SK-N-SH (cell line): ENCODE results near the gene SCGN. TPM values are rescaled to one million over a fixed set of nuclear protein-coding genes. Genes with fewer than 3 reads are reported as not detected.

Source experiments
- CTCF ChIA-PET: fragments of 300-600, 350-600 bp; formaldehyde crosslinking; extraction: SDS; loops from one replicate; lab custom pipeline; 2021; lab: Yijun Ruan, JAX
- POLR2A ChIA-PET: fragments of 350-600 bp; sonication (Branson Sonifier 250); formaldehyde crosslinking; extraction: SDS; loops from one replicate; lab custom pipeline; 2020; ENCODE audit warnings: antibody characterized with exemption, inconsistent platforms; lab: Yijun Ruan, JAX
- DNase-seq: peaks from one replicate; pipeline ENCODE4 v3.0.0; 2012
- H2AFZ ChIP-seq: fragments of 200-600 bp; sonication (generic); 2 replicates; pipeline ENCODE4 v1.8.1; 2016; ENCODE audit warnings: antibody characterized with exemption, mild to moderate bottlenecking, low read depth
- H3F3A ChIP-seq: fragments of 200-600 bp; sonication (generic); replicated peaks from 2 replicates; pipeline ENCODE3; 2016; ENCODE audit warnings: antibody characterized with exemption, mild to moderate bottlenecking; ENCODE audit not compliant: insufficient read depth
- H3K27ac ChIP-seq, 2 experiments: fragments of 200-500 bp in 1 of 2; fragments of 200-600 bp in 1 of 2; sonication (Bioruptor generic) in 1 of 2; sonication (generic), shearing (Covaris generic) in 1 of 2; 2 replicates each; pipeline versions ENCODE4 v1.5.1 to v1.6.1; 2014 to 2016; ENCODE audit warnings: low read depth in 2 of 2, inconsistent platforms in 1 of 2, low read length in 1 of 2, mild to moderate bottlenecking in 1 of 2, mixed read lengths in 1 of 2
- H3K27me3 ChIP-seq: fragments of 200-600 bp; sonication (generic), shearing (Covaris generic); 2 replicates; pipeline ENCODE4 v1.6.1; 2016; ENCODE audit warnings: mixed run types; ENCODE audit not compliant: insufficient read depth
- H3K36me3 ChIP-seq, 2 experiments: fragments of 200-500 bp in 1 of 2; fragments of 200-600 bp in 1 of 2; sonication (Bioruptor generic) in 1 of 2; sonication (generic) in 1 of 2; replicated peaks in 1 of 2; 2 replicates each; pipeline versions ENCODE3 to v1.5.1; 2014 to 2016; ENCODE audit warnings: low read length in 1 of 2, mild to moderate bottlenecking in 1 of 2; ENCODE audit not compliant: insufficient read depth in 2 of 2, control insufficient read depth in 1 of 2
- H3K4me1 ChIP-seq, 2 experiments: fragments of 200-500 bp in 1 of 2; fragments of 200-600 bp in 1 of 2; sonication (Bioruptor generic) in 1 of 2; sonication (generic), shearing (Covaris generic) in 1 of 2; 2 replicates each; pipeline versions ENCODE4 v1.5.1 to v1.6.1; 2014 to 2016; ENCODE audit warnings: low read depth in 1 of 2, low read length in 1 of 2, mixed run types in 1 of 2; ENCODE audit not compliant: insufficient read depth in 2 of 2, control insufficient read depth in 1 of 2
- H3K4me2 ChIP-seq: fragments of 200-600 bp; sonication (generic), shearing (Covaris generic); 2 replicates; pipeline ENCODE4 v1.6.1; 2017; ENCODE audit warnings: mixed run types
- H3K4me3 ChIP-seq, 2 experiments: fragments of 200-500 bp in 1 of 2; fragments of 200-600 bp in 1 of 2; sonication (Bioruptor generic) in 1 of 2; sonication (generic), shearing (Covaris generic) in 1 of 2; 2 replicates each; pipeline versions ENCODE4 v1.5.1 to v1.8.1; 2014 to 2016; ENCODE audit warnings: low read depth in 2 of 2, inconsistent platforms in 1 of 2, low read length in 1 of 2, mild to moderate bottlenecking in 1 of 2, mixed read lengths in 1 of 2, moderate library complexity in 1 of 2
- H3K79me2 ChIP-seq: fragments of 200-600 bp; sonication (generic); 2 replicates; pipeline ENCODE4 v1.8.1; 2017; ENCODE audit warnings: mild to moderate bottlenecking; ENCODE audit not compliant: insufficient read depth
- H3K9ac ChIP-seq: fragments of 200-600 bp; sonication (generic); 2 replicates; pipeline ENCODE4 v1.6.1; 2017; ENCODE audit warnings: mixed run types
- H3K9me2 ChIP-seq: fragments of 200-600 bp; sonication (generic); 2 replicates; pipeline ENCODE4 v1.6.1; 2017; ENCODE audit warnings: mixed run types
- H3K9me3 ChIP-seq: fragments of 200-600 bp; sonication (generic); 2 replicates; pipeline ENCODE4 v1.6.1; 2017; ENCODE audit warnings: mixed run types, mild to moderate bottlenecking, moderate library complexity
- H4K20me1 ChIP-seq: fragments of 200-600 bp; sonication (generic); 2 replicates; pipeline ENCODE4 v1.6.1; 2017; ENCODE audit warnings: mild to moderate bottlenecking, mixed run types; ENCODE audit not compliant: insufficient read depth
- CTCF ChIP-seq: fragments of 200-600 bp; sonication (generic); IDR thresholded peaks from 2 replicates; pipeline ENCODE4 v1.6.1; 2017; ENCODE audit warnings: antibody characterized with exemption, mild to moderate bottlenecking, moderate library complexity
- ELF1 ChIP-seq: IDR thresholded peaks from 2 replicates; pipeline ENCODE4 v1.4.0; 2012
- EP300 ChIP-seq, 2 experiments: IDR thresholded peaks; 2 replicates each; pipeline versions ENCODE4 v1.4.0 to v1.6.1; 2012; ENCODE audit warnings: borderline replicate concordance in 1 of 2, low read depth in 1 of 2, low read length in 1 of 2
- EZH2phosphoT487 ChIP-seq: fragments of 200-600 bp; sonication (generic); IDR thresholded peaks from 2 replicates; pipeline ENCODE4 v1.6.1; 2017; ENCODE audit warnings: low read depth, mixed run types, mild to moderate bottlenecking, antibody characterized with exemption, moderate library complexity, borderline replicate concordance
- FOXM1 ChIP-seq: IDR thresholded peaks from 2 replicates; pipeline ENCODE4 v1.4.0; 2012; ENCODE audit warnings: low read depth, mild to moderate bottlenecking
- GABPA ChIP-seq: IDR thresholded peaks from 2 replicates; pipeline ENCODE4 v1.4.0; 2012; ENCODE audit warnings: low read depth, mild to moderate bottlenecking
- GATA2 ChIP-seq: sonication (generic); formaldehyde crosslinking; IDR thresholded peaks from 2 replicates; pipeline ENCODE4 v1.5.0; 2020; ENCODE audit warnings: mild to moderate bottlenecking, missing genetic modification reagents
- IRF3 ChIP-seq: fragments of 150-350 bp; IDR thresholded peaks from 2 replicates; pipeline ENCODE4 v1.6.1; 2016; ENCODE audit warnings: mild to moderate bottlenecking, low read depth, low read length
- JUND ChIP-seq: IDR thresholded peaks from 2 replicates; pipeline ENCODE4 v1.4.0; 2012
- MXI1 ChIP-seq: IDR thresholded peaks from 2 replicates; pipeline ENCODE4 v1.6.1; 2012; ENCODE audit warnings: mild to moderate bottlenecking, low read depth, low read length, improper control_type of control experiment
- NFIC ChIP-seq: IDR thresholded peaks from 2 replicates; pipeline ENCODE4 v1.4.0; 2012; ENCODE audit warnings: borderline replicate concordance
- PBX3 ChIP-seq: IDR thresholded peaks from 2 replicates; pipeline ENCODE4; 2012
- RFX5 ChIP-seq: IDR thresholded peaks from 2 replicates; pipeline ENCODE4 v1.6.1; 2012; ENCODE audit warnings: mild to moderate bottlenecking, improper control_type of control experiment, low read length
- RXRA ChIP-seq: IDR thresholded peaks from 2 replicates; pipeline ENCODE4 v1.4.0; 2012; ENCODE audit warnings: low read depth, mild to moderate bottlenecking, borderline replicate concordance
- SMC3 ChIP-seq: IDR thresholded peaks from 2 replicates; pipeline ENCODE4 v1.6.1; 2012; ENCODE audit warnings: low read depth, low read length, improper control_type of control experiment
- TAF1 ChIP-seq: IDR thresholded peaks from 2 replicates; pipeline ENCODE4 v1.6.1; 2012; ENCODE audit warnings: low read depth, mild to moderate bottlenecking, low read length, moderate library complexity, borderline replicate concordance
- TEAD4 ChIP-seq: IDR thresholded peaks from 2 replicates; pipeline ENCODE4 v1.4.0; 2012; ENCODE audit warnings: mild to moderate bottlenecking, borderline replicate concordance; ENCODE audit not compliant: insufficient read depth
- USF2 ChIP-seq: fragments of 150-350 bp; IDR thresholded peaks from 2 replicates; pipeline ENCODE4 v1.6.1; 2017; ENCODE audit warnings: antibody characterized with exemption, low read length, low read depth, borderline replicate concordance
- YY1 ChIP-seq: IDR thresholded peaks from 2 replicates; pipeline ENCODE4 v1.4.0; 2012; ENCODE audit warnings: low read depth, mild to moderate bottlenecking
- ZBTB33 ChIP-seq: IDR thresholded peaks from 2 replicates; pipeline ENCODE4 v1.4.0; 2012; ENCODE audit warnings: low read depth, borderline replicate concordance
- WGBS: methylation state at CpG from one replicate; pipeline ENCODE4 v1.1.6; 2017; ENCODE audit warnings: low lambda C conversion rate; 5-methylcytosine and 5-hydroxymethylcytosine counted together
- polyA plus RNA-seq, 3 experiments: library from polyadenylated mRNA; depleted of rRNA; stranded (reverse); fragments of >200 nt; gene quantifications; 2 replicates each; pipeline ENCODE4 v1.2.3, GENCODE V29; 2012

The SCGN gene
- polyA plus RNA-seq, 1 of the 3 experiments (the other 2 are of a cell fraction) = not detected

- TF ChIP-seq ZBTB33 = no peak
- TF ChIP-seq PBX3 = no peak
- TF ChIP-seq SMC3 = no peak
- no peak for TF ChIP-seq IRF3
- TF ChIP-seq GABPA = no peak
- TF ChIP-seq YY1 = no peak
- TF ChIP-seq TAF1 = no peak
- TF ChIP-seq TEAD4 = no peak
- TF ChIP-seq EZH2phosphoT487 = no peak
- no peak for TF ChIP-seq EP300 (IDR thresholded peaks at IDR 0.05; ENCODE audit: borderline replicate concordance in 1 of 2, low read depth in 1 of 2, low read length in 1 of 2)
- no peak for TF ChIP-seq RFX5
- CTCF ChIA-PET = interaction anchor here (1.1 to 2.5 kb wide), 7 partner anchors 17 to 492 kb away, joined by 3 to 12 read pairs (median 5); no protein-coding TSS in a partner anchor
Measured at GRCh38 chr6:25715794-25716193, 63.8 kb downstream of the SCGN start.

GRCh38 chr6:25717866-25718740, 66.1 kb downstream of the SCGN start:
- ChIA-PET CTCF (interaction anchor here (0.6 to 2.6 kb wide), 46 partner anchors 9 to 503 kb away, joined by 3 to 11 read pairs (median 4); partner anchors contain the start of genes CARMIL1 and SCGN), POLR2A (no interaction called here)
- peak; percentile 44 for DNase-seq
- Histone ChIP-seq H3K9ac (no peak overlapping the region), H3K9me3 (no peaks in the 10 kb centered on the region), H3K27ac (no peak overlapping the region), H3K79me2 (no peaks in the 10 kb centered on the region), H3F3A (no peaks in the 10 kb centered on the region), H3K4me3 (no peak overlapping the region), H3K4me2 (no peak overlapping the region), H3K9me2 (no peaks in the 10 kb centered on the region), H3K4me1 (peaks cover 0 to 10% of the 10 kb centered on the region in 2 experiments; a peak in 1 of 4 replicates), H3K27me3 (no peaks in the 10 kb centered on the region), H3K36me3 (no peaks in the 10 kb centered on the region), H2AFZ (no peak overlapping the region), H4K20me1 (no peaks in the 10 kb centered on the region)
- 41% methylated on average over 6 of the region's 6 CpGs for WGBS
- TF ChIP-seq EZH2phosphoT487 (no peak), FOXM1 (no peak), CTCF (peak; percentile 79), GATA2 (CRISPR knock-in tag) (no peak), JUND (no peak), NFIC (no peak), MXI1 (no peak), RXRA (no peak), USF2 (no peak), ELF1 (no peak), SMC3 (peak; percentile 51), EP300 (IDR thresholded peaks at IDR 0.05; ENCODE audit: borderline replicate concordance in 1 of 2, low read depth in 1 of 2, low read length in 1 of 2) (no peak)

More at GRCh38 chr6:25715794-25716193, 63.8 kb downstream of the SCGN start:
- Histone ChIP-seq H2AFZ (no peak overlapping the region), H3K36me3 (no peaks in the 10 kb centered on the region), H3K9me2 (no peaks in the 10 kb centered on the region), H4K20me1 (no peaks in the 10 kb centered on the region), H3K4me1 (peaks cover 0 to 10% of the 10 kb centered on the region in 2 experiments; a peak in 1 of 4 replicates), H3K4me3 (no peak overlapping the region), H3F3A (no peaks in the 10 kb centered on the region), H3K79me2 (no peaks in the 10 kb centered on the region), H3K9ac (no peak overlapping the region), H3K27ac (no peak overlapping the region), H3K9me3 (no peaks in the 10 kb centered on the region), H3K4me2 (no peak overlapping the region), H3K27me3 (no peaks in the 10 kb centered on the region)
- WGBS = 77% methylated on average over 4 of the region's 4 CpGs
- POLR2A ChIA-PET = no interaction called here
- no peak for DNase-seq
